ENCODE measurements around the gene CHMP4A.
A peak's percentile ranks its signal among the peaks of the same experiment; 100 is the strongest.

Gene CHMP4A

DNA sequence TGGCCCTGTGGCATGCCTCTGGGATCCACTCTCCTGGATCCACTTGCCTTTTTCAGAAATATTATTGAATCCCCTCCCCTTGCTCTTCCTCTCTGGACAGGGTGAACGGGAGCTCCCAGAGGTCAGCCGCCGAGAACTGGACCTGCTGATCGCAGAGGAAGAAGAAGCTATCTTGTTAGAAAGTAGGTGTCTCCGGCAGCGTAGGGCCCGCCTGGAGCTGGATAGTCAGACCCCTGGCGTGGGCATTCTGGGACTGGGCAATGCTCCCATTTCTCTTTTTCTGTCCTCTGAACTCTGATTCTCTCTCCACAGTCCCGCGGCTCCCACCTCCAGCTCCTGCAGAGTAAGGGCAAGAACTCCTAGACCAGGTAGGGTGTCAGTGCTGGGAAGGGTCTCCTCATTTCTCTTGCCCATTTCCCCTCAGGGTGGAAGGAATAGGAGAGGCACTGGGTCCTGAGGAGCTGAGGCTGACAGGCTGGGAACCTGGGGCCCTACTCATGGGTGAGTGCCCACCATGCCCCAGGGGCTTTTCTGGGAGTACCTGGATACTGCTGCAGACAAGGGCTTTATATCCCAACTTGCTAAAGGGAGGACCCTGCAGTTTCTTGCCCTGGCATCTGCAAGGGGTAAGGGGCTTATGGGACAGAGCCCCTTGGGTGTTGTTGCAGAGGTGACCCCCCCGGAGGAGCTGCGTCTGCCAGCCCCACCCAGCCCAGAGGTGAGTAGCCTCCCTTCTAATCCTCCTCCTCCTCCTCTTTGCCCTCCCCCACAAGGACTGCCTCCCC lies 36.1 kb downstream of the CHMP4A start:
- no peak for DNase-seq

DNA sequence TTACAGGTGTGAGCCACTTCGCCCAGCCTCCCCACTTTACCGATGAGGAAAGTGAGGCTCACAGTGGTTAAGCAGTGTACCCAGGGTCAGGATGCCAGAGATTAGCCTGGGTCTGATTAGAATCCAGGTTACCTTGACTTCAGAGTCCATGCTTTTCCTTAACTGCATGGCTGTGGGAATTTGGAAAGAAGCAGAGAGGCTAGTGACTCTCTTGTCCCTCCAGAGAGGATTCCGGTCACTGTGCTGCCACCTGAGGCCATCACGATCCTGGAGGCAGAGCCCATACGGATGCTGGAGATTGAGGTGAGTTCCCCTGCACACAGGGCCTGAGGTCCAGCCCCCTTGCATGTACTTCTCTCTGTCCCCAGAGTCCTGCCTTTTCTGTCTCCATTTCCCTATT lies 36.7 kb downstream of the CHMP4A start:
- DNase-seq, result no peak

DNA sequence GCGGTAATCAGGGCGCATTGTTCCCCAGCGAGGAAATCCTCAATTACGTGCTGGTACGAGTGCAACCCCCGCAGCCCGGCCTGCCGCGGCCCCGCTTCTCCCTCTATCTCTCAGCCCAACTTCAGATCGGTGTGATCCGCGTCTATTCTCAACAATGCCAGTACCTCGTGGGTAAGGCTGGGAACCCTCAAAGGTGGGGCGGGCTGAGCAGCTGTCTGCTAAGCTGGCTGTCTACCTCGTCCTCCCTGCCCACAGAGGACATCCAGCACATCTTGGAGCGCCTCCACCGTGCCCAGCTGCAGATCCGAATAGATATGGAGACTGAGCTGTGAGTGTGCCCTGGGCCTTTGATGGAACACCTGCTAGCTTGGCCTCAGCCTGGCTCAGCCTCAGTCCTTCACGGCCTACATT lies 40.4 kb downstream of the CHMP4A start:
- DNase-seq, result no peak

DNA sequence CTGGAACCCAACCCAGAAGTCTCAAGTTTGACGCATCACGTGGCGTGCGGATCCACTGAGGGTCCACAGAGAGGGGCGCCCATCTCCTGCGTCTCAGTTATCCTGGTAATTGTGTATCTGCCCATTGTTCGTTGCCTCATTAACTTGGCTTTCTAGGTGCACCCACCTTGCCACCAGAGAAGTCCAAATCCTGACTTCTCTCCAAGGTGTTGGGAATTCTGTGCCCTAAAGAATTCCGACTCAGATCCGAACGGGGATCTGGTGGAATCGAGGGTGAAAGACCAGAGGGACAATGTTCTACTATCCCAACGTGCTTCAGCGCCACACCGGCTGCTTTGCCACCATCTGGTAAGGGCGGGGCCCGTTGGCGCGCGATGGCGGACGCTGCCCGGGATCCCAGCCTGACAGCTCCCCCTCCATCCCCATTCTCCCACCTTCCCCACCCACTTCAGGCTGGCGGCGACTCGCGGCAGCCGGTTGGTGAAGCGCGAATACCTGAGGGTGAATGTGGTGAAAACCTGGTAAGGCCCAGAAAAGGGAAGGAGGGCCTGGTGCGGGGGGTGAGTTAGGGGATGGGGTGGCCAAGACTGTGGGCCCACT lies 40.9 kb downstream of the CHMP4A start:
- DNase-seq, result no peak

DNA sequence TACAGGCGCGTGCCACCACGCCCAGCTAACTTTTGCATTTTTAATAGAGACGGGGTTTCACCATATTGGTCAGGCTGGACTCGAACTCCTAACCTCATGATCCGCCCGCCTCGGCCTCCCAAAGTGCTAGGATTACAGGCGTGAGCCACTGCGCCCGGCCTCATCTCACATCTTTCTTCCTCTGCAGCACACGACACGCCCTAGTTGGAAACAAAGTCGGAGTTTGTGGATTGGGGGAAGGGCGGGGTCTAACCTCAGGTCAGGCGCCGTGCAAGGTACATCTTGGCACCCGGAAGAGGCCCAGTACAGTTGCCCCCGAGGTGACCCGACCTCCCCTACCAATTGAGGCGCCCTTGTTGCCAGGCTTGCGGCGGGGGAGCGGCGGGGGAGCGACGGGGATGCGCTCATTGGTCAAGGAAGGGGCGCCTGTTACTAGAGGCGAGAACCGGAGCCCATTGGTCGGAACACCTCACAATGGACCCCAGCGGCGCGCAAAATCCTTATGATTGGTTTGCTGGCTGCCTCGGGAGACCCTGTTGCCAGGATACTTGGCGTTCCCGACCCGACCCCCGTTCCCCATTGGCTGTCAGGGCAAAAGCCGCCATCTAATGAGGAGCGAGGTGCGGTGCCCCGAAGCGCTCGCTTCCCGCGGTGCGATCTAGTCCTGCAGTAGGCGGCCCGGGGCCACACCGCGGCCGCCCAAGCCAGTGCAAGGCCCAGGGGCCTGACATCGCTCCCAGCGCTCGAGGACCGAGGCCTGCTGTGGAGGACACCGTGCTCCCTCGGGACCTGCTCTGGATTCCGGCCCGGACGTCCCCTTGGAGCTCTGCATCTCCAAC lies 41.6 kb downstream of the CHMP4A start, which contains the start of gene REC8:
TSS of gene REC8 (plus strand) at position 659 of the 839 bp plus-strand sequence. CDS start 473 bp downstream, outside the sequence.
- DNase-seq, result peak; percentile 70

DNA sequence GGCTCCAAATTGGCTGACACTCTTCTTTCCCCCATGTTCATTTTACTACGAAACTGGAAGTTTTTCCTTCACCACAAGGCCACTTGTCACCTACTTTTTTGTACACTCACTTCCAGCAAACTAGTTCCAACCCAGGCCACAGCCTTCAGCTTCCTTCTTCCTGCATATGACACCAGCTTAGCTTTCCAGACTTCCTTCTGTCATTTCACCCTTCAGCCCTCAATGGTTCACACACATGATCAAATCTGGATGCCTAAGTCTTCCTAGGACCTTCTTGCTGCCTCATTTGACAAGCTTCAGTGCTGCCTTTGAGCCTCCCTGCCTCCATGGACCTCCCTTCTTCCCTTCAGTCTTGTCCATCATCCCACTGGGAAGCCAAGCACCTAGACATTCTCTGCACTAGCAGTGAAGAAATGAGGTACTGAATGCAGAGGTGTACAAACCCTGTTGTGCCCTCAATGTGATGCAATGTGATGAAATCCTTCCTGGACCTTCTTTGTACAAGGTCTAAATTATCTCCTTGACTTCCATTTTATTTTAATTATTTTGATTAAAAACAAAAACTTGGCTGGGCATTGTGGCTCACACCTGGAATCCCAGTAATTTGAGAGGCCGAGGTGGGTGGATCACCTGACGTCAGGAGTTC lies 45.7 kb downstream of the CHMP4A start:
- no peak for DNase-seq

DNA sequence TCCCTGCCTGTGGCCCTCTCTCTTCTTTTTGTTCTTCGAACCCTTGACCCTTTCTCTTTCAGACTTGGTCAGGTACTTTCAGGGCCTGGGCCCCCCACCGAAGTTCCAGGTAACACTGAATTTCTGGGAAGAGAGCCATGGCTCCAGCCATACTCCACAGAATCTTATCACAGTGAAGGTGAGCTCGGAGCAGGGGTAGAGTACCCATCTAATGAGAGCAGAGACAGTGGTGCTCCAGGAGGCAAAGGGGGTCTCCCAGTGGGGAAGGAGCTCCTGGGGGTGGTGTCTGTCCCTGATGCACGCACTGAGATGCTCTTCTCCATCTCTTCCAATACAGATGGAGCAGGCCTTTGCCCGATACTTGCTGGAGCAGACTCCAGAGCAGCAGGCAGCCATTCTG lies 47.5 kb downstream of the CHMP4A start:
- no peak for DNase-seq

DNA sequence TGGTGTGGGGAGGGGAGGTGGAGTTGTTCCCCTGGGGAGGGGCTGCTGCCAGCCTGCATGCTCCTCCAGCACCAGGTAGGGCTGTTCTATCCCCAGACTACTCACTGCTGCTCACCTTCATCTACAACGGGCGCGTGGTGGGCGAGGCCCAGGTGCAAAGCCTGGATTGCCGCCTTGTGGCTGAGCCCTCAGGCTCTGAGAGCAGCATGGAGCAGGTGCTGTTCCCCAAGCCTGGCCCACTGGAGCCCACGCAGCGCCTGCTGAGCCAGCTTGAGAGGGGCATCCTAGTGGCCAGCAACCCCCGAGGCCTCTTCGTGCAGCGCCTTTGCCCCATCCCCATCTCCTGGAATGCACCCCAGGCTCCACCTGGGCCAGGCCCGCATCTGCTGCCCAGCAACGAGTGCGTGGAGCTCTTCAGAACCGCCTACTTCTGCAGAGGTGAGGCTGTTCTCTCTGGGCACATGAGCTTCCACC lies 48.7 kb downstream of the CHMP4A start:
- no peak for DNase-seq

DNA sequence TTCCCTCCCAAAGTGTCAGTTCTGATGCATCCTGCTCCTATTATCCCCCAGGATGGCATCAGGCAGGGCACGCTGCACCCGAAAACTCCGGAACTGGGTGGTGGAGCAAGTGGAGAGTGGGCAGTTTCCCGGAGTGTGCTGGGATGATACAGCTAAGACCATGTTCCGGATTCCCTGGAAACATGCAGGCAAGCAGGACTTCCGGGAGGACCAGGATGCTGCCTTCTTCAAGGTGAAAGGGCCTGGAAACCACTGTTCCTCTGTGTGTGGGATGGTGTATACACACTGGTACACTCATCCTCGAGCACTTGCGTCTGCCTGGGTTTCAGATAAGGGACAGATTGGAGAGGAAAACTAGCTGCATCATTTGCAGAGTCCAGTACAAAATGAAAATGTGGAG lies 51.2 kb downstream of the CHMP4A start:
- DNase-seq, result no peak

DNA sequence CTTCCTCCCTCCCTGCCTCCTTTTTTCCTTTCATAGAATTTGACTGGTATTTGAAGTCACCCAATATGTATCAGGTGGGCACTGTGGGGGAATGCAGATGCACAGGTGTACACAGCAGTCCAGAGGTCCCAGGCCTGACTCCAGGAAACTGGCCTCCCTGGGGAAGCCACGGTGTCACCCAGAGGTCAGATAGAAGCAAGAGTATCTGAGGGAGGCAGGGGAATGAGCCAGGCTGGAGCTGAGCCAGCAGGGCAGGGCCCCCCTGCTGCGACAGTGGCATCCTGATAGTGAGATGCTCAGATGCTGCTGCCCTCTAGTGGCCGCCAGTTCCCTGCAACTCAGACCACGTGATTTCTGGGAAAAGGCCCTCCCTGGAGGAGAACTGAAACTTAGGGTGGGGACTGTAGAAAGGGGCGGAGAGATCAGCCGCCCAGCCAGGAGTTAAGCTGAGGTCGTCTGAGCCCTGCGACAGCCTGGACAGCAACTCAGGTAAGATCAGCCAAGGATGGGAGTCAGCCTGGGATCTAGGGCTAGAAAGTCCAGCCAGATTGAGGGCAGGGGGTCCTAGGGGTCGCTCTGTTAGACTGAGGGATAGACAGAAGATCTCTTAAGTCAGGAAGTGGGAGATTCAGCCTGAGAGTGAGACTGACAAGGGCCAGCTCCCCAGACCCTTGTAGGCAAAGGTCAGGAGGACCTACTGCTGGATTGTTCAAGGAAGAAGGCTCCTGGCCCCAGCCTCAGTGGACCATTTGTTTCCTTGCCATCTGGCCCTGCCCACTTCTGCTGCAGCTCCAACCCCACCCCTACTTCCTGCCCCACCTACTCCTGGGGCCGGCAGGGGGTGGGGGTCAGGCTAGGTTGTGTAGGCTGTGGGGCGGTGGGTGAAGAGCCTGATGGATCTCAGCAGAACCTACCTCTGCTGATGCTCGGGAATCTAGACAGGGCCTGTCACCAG lies 52.2 kb downstream of the CHMP4A start, which contains the start of gene IRF9:
TSS of gene IRF9 (plus strand) at position 416 of the 955 bp plus-strand sequence. CDS start 880 bp downstream, outside the sequence.
- peak; percentile 98 for DNase-seq

DNA sequence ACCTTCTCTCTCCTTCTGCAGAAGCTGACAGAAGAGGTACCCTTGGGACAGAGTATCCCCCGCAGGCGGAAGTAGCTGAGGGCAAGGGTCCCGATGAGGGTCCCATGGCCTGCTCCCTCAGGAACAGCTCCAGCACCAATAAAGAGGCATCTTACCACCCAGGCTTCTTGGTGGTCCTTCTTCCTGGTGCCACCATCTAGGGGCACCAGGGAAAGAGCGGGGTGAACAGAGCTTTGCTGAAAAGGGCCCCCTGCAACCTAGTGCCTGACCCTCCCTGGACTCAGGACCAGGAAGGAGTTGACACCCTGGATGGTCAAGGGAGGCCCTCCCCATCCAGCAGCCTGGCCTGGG lies 52.8 kb downstream of the CHMP4A start:
- no peak for DNase-seq

DNA sequence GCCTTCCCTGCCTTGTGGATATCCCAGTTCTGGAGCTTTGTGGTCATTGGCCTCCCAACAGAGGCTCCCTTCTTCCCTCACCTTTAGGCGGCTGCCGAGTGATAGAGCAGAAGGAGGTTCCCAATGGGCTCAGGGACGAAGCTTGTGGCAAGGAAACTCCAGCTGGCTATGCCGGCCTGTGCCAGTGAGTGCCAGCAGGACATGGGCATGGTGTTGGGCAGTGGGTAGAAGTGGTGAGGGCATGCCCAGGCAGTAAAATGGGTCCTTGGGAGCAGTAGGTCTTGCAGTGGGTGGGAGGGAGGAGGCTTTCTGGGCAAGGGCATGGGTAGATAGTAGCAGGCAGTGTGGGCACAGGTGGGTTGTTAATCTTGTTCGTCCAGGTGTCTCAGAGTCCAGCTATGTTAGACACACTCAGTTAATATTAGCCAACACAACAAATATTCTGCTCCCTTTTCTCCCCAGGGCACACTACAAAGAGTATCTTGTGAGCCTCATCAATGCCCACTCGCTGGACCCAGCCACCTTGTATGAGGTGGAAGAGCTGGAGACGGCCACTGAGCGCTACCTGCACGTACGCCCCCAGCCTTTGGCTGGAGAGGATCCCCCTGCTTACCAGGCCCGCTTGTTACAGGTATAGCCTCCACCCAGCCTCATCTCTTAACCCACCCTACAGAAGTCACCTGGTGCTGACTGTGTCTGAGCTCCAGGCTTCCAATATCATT lies 53.4 kb downstream of the CHMP4A start:
- DNase-seq, result no peak

All from activated CD4-positive, alpha-beta T cell treated with anti-CD3 and anti-CD28 coated beads, Interleukin-2, amount 50 U/mL, for 16 hours (primary cell).